GM18502 (cell line): Measurements from ENCODE around the gene RHOXF2B.

Source experiments
- ATAC-seq: cut with Tn5 transposase; IDR thresholded peaks from one replicate; pipeline ENCODE4 v1.9.1; 2021; ENCODE audit warnings: mild to moderate bottlenecking; ENCODE audit not compliant: unreplicated experiment, poor library complexity

RHOXF2B gene

DNA sequence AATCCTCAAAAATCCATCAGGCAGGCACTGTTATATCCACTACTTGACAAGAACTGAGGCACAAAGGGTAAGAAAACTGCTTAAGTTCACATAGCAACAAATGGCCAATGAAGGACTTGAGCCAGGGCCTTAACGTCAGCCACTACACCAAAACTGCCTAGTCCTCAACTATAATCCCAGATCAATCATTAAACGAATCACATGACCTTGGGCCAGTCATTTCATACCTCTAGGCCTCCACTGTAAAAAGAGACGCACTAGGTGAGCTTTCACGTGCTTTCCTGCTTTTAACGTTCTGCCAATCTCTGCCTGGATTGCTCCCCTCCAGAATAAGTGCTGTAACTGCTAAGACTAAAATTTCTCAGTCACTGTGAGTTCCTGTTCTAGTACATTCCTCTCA, 54.7 kb downstream of the RHOXF2B start:
- no peak for ATAC-seq
